GM21526 (cell line): ENCODE data around the gene PEX16.

Experiments used
- ATAC-seq: cut with Tn5 transposase; IDR thresholded peaks from one replicate; pipeline ENCODE4 v1.9.1; 2021; ENCODE audit warnings: moderate library complexity; ENCODE audit not compliant: unreplicated experiment, low FRiP score

PEX16 gene

DNA sequence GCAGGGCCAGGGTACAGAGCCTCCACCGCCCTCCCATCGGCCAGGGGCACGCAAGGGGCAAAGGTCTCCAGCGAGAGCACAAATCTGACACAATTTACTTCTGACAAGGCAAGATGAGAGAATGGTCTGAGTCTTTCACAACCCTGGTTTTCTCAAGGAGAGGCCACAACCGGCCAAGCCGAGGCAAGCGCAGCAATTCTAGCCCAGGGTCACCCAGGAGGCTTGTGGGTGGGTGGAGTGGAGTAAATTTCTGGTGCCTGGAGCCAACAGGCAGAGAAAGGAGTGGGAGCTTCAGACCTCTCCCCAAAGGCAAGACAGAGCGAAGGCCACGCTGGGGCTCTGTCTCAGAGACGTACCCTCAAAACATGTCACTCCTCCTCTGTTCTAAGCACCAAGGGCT is 14.1 kb upstream of the PEX16 start:
- ATAC-seq = no peak

DNA sequence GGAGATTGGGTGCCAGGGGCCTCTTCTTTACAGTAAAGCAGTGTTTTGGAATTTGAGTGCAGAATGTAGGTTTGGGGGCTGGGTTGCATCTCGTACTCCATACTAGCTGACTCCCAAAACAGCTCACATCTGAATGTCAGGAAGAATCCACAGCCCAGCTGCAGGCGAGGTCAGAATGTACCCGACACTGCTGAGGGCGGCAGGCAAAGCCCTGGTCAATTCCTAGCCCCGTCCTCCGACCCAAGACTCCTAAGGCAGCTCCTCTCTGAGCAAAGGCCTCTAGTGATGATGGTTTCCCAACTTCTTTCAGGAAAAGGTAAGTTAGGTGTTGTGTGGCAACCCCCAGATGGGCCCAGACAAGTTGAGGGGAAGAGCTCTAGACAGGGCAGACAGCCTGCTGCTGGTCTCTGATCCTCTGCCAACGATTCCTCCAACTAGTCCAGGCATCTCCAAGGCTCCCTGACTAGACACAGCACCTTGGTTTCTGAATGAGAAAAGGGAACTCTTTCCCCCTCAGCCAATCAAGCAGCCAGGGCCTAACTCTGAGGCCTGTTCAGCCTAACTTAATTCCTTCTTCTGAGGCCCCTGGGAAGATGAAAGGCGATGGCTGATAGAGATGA is 13.4 kb upstream of the PEX16 start:
- ATAC-seq = no peak

DNA sequence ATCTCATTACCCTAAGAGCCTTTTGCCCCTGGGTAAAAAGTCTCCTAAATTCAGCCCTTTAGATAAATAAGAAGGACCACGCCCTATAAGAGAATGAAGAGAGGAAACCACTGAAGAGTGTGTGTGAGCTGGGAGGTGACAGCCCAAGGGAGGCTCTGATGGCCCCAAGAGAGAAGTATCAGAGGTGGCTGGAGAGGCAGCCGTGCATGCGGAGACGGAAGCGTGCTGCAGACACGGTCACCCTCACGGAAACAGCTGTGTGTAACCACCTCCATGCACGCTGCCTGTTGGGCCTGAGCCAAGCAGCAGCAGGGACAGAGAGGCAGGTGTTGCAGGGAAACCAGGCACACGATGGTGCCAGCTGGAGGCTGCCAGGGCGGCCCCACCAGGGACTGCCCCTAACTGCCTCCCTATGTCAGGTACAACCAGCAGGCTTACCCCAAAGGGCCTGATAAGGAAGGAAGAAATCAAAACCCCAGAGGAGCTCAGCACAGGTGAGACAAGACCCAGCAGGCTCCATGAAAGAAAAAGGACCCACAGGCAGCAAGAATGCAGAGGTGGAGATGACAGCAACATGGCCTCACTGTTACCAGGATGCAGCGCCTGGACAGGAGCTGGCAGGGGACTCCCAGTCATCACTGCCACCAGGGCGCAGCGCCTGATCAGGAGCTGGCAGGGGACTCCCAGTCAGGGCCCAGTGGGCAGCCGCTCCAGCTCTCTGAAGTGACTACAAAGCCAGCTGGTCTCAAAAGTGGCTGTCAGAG is 12.5 kb upstream of the PEX16 start:
- ATAC-seq = peak; percentile 85

- peak; percentile 4 for ATAC-seq
These were observed 11.9 kb upstream of the PEX16 start for GRCh38 chr11:45929486-45930030.

- ATAC-seq = no peak
These were observed 11.0 kb upstream of the PEX16 start for GRCh38 chr11:45928535-45929215.

- ATAC-seq = no peak
These were observed 10.2 kb upstream of the PEX16 start for GRCh38 chr11:45927684-45928413.

GRCh38 chr11:45927332-45927683 is 9.6 kb upstream of the PEX16 start:
- ATAC-seq = no peak

GRCh38 chr11:45926536-45927331 is 9.1 kb upstream of the PEX16 start:
- ATAC-seq = no peak

DNA sequence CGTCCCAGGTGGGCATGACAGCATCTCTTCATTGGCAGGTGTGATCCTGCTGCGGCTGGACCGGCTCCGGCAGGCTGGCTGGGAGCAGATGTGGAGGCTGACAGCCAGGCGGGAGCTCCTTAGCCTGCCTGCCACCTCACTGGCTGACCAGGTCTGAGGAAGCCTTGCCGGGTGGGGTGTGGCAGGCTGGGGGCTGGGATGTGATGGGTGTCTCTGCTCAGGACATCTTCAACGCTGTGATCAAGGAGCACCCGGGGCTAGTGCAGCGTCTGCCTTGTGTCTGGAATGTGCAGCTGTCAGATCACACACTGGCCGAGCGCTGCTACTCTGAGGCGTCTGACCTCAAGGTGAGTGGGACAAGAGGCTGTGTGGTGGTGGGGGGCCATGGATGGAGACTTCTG is 8.3 kb upstream of the PEX16 start:
- ATAC-seq = no peak

DNA sequence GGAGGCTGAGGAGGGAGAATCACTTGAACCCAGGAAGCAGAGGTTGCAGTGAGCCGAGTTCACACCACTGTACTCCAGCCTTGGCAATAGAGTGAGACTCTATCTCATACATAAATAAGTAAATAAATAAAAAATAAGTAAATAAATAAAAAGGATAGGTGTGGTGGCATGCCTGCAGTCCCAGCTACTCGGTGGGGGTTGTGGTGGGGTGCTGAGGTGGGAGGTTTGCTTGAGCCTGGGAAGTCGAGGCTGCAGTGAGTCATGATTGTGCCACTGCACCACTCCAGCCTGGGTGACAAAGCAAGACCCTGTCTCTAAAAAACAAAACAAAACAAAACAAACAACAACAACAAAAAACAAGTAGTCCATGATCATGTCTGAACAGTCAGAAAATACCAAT is 7.9 kb upstream of the PEX16 start:
- ATAC-seq = no peak

DNA sequence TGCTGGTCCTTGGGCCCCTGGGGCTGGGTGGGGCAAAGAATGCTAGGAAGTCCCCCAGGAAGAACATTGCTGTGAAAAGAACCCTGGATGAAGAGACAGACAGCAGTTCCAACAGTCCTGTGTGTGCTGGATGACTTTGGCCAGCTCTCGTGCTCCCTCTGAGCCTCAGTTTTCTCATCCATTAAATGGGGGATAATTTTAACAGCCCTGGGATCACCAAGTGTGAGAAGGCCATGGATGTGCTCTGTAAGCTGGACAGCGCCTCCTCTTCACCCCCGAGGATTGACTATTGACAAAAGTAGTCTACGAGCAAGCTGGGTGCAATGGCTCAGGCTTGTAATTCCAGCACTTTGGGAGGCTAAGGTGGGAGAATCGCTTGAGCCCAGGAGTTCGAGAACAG is 7.2 kb upstream of the PEX16 start:
- ATAC-seq = no peak

DNA sequence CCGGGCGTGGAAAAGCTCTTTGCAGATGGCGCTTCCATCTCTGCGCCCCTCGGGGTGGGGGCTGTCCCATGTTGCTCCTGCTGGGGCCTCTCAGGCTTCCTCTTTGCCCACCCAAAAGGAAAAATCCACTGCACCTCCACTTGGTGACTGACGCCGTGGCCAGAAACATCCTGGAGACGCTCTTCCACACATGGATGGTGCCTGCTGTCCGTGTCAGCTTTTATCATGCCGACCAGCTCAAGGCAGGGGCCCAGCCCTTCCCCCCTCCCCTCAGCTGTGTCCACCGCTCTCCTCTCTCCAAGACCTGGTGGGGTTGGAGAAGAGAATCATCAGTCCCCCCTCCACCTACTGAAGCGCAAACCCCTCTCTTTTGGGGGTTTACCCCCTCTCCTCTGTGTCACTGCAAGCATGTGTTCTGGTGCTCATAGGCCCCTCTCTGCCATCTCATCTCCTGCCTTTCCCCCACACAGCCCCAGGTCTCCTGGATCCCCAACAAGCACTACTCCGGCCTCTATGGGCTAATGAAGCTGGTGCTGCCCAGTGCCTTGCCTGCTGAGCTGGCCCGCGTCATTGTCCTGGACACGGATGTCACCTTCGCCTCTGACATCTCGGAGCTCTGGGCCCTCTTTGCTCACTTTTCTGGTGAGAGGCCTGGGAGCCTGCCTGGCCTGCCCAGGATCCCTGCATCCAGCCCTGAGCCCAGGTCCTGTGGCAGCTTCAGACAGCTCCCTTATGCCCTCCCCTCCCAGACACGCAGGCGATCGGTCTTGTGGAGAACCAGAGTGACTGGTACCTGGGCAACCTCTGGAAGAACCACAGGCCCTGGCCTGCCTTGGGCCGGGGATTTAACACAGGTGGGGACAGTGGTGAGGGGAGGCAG is 6.6 kb upstream of the PEX16 start:
- ATAC-seq = no peak

GRCh38 chr11:45922425-45923082 is 4.9 kb upstream of the PEX16 start, which contains the start of gene LARGE2:
TSS of gene LARGE2 (plus strand) at chr11:45922656. CDS start at chr11:45922883, 227 bp downstream.
- ATAC-seq = no peak

GRCh38 chr11:45921561-45922424 is 4.1 kb upstream of the PEX16 start:
- ATAC-seq = no peak

- ATAC-seq = no peak
These were observed 3.1 kb upstream of the PEX16 start for GRCh38 chr11:45920531-45921477.

DNA sequence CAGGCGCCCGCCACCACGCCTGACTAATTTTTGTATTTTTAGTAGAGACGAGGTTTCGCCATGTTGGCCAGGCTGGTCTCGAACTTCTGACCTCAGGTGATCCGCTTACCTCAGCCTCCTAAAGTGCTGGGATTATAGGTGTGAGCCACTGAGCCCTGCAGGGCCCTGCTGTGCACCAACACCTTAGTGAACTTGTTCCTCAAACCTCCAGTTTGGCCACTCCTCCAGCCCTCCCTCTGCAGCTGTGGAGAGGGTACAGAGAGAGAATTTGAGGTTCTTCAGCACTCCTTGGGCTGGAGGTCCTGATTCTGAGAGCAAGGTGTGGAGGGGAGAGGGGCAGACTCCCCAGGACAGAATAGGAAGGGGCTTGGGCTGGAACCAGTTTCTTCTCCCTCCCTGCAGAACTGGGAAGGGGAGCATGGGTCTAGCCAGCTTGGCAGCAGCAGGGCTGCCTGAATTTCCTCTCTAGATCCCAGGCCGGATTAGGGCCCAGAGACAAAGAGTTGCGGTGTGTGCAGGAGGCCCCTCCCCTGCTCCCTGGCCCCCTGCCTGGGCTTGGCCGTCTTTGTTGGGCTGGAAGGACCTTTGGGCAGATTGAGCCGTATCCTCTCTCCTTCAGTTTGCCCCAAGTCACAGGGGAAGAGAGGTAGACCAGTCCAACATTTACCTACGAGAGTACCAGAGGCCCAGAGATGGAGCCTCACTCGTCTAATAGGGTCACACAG is 2.3 kb upstream of the PEX16 start:
- no peak for ATAC-seq
